Body of pancreas (tissue), 4 donors: Measurements from ENCODE around the gene DOP1B.

Experiments used
- POLR2A ChIP-seq, 3 donors: fragments of 450-650 bp; IDR thresholded peaks; one replicate each; pipeline ENCODE4 v1.6.1; 2016; ENCODE audit warnings: antibody characterized with exemption in 3 of 3, mild to moderate bottlenecking in 2 of 3
- TF ChIP-seq, protein P1 (sequence below), 7 experiments: fragments of 450-650 bp in 4 of 7; fragments of 200-600 bp in 3 of 7; sonication (generic) in 3 of 7; IDR thresholded peaks; one replicate each; pipeline ENCODE4 v1.5.1; 2016 to 2019; ENCODE audit warnings: antibody characterized with exemption in 7 of 7

DNA sequence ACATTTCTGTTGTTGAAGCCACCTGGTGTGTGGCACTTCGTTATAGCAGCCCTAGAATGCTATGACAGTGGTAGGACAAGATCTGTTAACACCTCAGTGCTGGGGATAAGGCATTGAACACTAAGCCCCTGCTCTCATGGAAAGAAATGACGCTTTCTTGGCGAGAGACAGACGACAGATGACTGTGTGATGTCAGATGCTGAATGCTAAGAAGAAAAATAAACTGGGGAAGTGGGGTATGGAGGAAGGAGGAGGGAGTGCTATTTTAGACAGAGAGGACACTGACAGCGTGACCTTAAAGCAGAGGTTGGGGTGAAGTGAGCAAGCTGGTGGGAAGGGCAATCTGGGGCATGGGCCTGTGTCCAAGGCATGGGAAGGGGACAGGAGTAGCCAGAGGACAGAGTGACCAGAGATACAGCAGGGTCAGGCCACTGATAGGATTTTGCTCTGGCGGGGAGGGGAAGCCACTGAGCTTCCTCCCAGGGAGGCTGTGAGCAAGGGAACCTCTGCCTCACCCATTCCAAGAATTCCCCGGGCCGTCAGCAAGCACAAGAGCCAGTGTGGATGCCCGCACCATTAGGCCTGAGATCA lies 15.2 kb downstream of the DOP1B start:
- TF ChIP-seq, protein P1, sequence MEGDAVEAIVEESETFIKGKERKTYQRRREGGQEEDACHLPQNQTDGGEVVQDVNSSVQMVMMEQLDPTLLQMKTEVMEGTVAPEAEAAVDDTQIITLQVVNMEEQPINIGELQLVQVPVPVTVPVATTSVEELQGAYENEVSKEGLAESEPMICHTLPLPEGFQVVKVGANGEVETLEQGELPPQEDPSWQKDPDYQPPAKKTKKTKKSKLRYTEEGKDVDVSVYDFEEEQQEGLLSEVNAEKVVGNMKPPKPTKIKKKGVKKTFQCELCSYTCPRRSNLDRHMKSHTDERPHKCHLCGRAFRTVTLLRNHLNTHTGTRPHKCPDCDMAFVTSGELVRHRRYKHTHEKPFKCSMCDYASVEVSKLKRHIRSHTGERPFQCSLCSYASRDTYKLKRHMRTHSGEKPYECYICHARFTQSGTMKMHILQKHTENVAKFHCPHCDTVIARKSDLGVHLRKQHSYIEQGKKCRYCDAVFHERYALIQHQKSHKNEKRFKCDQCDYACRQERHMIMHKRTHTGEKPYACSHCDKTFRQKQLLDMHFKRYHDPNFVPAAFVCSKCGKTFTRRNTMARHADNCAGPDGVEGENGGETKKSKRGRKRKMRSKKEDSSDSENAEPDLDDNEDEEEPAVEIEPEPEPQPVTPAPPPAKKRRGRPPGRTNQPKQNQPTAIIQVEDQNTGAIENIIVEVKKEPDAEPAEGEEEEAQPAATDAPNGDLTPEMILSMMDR (IDR thresholded peaks at IDR 0.05): no peak
- no peak for TF ChIP-seq POLR2A (IDR thresholded peaks at IDR 0.05)
